VCaP (cell line): ENCODE data around the gene IPO13.
A peak's percentile ranks its signal among the peaks of the same experiment; 100 is the strongest.

Experiments used
- H3K27ac ChIP-seq: fragments of 450-650 bp; 2 replicates; pipeline ENCODE4 v1.5.1; 2017
- CTCF ChIP-seq: fragments of 450-650 bp; conservative IDR thresholded peaks from 2 replicates; pipeline ENCODE4 v1.5.1; 2017; ENCODE audit warnings: mild to moderate bottlenecking, moderate library complexity

Gene IPO13

GRCh38 chr1:43946236-43947060, at the start of gene IPO13:
IPO13 (plus strand) TSS chr1:43946950; CDS start chr1:43947601, 651 bp downstream.
- peak; percentile 82 for TF ChIP-seq CTCF
- peak within 1 kb of the TSS; percentile 96 for H3K27ac ChIP-seq

- no peak for TF ChIP-seq CTCF
- H3K27ac ChIP-seq: no peak overlapping the region
These were observed 47.8 kb upstream of the IPO13 start for GRCh38 chr1:43898981-43899380.

- no peak overlapping the region for H3K27ac ChIP-seq
- no peak for TF ChIP-seq CTCF
These were observed 46.4 kb upstream of the IPO13 start for GRCh38 chr1:43900386-43900785.

- H3K27ac ChIP-seq: no peak overlapping the region
- TF ChIP-seq CTCF: no peak
These were observed 45.4 kb upstream of the IPO13 start for GRCh38 chr1:43901196-43901961.

GRCh38 chr1:43902058-43902831, 44.5 kb upstream of the IPO13 start:
- H3K27ac ChIP-seq: no peak overlapping the region
- no peak for TF ChIP-seq CTCF

GRCh38 chr1:43904660-43905551, 41.8 kb upstream of the IPO13 start:
- TF ChIP-seq CTCF: no peak
- H3K27ac ChIP-seq: no peak overlapping the region
